Measurements from ENCODE around the gene NSUN4.

GRCh38 chr1:46342677-46343350 is 2.2 kb downstream of the NSUN4 start:
- TF ChIP-seq, protein P1, sequence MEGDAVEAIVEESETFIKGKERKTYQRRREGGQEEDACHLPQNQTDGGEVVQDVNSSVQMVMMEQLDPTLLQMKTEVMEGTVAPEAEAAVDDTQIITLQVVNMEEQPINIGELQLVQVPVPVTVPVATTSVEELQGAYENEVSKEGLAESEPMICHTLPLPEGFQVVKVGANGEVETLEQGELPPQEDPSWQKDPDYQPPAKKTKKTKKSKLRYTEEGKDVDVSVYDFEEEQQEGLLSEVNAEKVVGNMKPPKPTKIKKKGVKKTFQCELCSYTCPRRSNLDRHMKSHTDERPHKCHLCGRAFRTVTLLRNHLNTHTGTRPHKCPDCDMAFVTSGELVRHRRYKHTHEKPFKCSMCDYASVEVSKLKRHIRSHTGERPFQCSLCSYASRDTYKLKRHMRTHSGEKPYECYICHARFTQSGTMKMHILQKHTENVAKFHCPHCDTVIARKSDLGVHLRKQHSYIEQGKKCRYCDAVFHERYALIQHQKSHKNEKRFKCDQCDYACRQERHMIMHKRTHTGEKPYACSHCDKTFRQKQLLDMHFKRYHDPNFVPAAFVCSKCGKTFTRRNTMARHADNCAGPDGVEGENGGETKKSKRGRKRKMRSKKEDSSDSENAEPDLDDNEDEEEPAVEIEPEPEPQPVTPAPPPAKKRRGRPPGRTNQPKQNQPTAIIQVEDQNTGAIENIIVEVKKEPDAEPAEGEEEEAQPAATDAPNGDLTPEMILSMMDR (IDR thresholded peaks at IDR 0.05): no peak
- TF ChIP-seq EP300 (IDR thresholded peaks at IDR 0.05): no peak

Measured in ovary (tissue), 3 donors.